Fibroblast of the aortic adventitia (primary cell): ENCODE data around the gene CA12. TPM values are rescaled to one million over a fixed set of nuclear protein-coding genes. Genes with fewer than 3 reads are reported as not detected.

Source experiments
- DNase-seq: peaks from one replicate; pipeline ENCODE4 v3.0.0-alpha.2; 2010; ENCODE audit warnings: low read depth
- H3K4me3 ChIP-seq: 2 replicates; pipeline ENCODE4 v1.5.1; 2011; ENCODE audit warnings: low read depth, mild to moderate bottlenecking, control low read depth, low read length, moderate library complexity
- CTCF ChIP-seq: IDR thresholded peaks from 2 replicates; pipeline ENCODE4 v1.5.1; 2011; ENCODE audit warnings: mild to moderate bottlenecking, low read length, control low read depth, inconsistent platforms; ENCODE audit not compliant: insufficient read depth
- total RNA-seq: library from RNA; depleted of rRNA; stranded (reverse); fragments of >200 nt; gene quantifications from 2 replicates; pipeline ENCODE4 v1.2.3, GENCODE V29; 2012; ENCODE audit warnings: low replicate concordance

The CA12 gene
- total RNA-seq, 1 donor: 174 TPM

GRCh38 chr15:63366451-63366850 lies 15.2 kb downstream of the CA12 start:
- DNase-seq: peak; percentile 83
- no peak overlapping the region for H3K4me3 ChIP-seq
- no peak for TF ChIP-seq CTCF

- DNase-seq: no peak
- H3K4me3 ChIP-seq: no peak overlapping the region
- TF ChIP-seq CTCF: no peak
Observed at GRCh38 chr15:63365273-63365680, 16.4 kb downstream of the CA12 start.

DNA sequence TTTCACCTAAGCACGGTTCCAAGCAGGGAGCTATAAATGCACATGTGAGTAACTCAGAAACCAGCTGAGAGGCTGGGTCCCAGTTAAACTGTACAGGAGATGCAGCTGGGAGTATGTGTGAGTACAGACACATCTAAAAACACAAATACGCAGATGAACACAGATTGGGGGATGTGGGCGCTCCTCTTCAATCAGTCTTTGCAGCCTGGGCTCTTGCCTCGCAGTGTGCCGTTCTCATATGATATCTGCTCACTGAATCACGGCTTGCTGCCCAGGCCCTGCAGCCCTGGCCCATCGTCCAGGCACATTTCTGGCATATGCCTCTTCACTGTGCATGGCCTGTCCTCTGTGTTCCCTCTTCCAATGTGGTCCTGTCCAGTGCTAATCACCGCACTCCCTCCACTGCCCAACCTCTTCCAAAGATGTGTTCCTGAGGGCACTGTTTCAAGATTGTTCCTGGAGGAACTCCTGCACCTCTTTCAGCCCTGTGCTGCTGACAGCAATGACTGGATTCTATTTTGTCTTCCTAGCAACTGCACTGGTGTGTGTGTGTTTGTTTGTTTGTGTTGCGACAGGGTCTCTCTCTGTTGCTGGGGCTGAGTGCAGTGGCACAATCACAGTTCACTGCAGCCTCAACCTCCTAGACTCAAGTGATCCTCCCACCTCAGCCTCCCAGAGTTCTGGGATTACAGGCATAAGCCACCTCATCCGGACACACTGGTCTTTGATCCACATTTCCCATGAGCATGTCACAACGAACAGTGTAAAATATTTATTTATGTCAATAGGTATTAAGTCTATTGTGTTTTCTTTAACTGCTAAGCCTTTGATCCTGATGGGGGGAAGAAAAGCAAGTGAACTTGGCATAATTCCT lies 17.0 kb downstream of the CA12 start:
- no peak overlapping the region for H3K4me3 ChIP-seq
- no peak for DNase-seq
- TF ChIP-seq CTCF: no peak

DNA sequence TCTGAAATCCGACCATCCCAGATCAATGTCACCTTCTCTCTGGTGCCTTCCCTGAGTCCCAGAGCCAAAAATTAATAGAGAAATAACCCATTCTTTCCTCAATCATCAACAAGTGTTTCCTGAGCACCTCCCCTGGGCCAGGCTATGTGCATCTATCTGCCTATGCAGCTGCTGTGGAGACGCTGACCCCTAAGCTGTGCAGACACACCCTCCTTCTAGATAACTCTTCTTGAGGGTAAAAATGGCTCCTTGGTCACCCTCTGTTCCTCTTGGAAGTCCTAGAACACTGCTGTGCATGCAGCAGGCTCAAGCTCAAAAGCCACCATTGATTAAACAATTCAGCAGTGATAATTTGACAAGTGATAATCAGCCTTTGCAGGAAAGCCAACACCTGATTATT lies 18.4 kb downstream of the CA12 start:
- DNase-seq: no peak
- no peak overlapping the region for H3K4me3 ChIP-seq
- TF ChIP-seq CTCF: no peak

DNA sequence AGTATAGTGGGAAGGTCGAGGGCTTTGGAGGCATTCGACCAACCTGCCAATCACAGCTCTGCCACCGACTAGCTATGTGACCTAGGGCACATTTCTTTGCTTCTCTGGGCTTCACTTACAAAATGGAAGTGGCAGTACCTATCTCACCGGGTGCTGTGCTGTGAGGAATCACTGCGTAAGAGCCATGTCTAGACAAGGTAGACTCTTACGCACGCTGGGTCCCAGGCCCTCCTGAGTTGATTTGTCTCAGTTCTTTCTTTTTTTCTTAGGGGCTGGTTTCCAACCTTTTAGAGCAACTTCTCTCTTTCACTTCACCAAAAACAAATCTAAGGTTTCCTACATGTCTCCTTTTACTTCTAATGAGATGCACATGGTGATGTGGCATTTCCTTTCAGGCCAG lies 18.8 kb downstream of the CA12 start:
- DNase-seq: no peak
- TF ChIP-seq CTCF: no peak
- H3K4me3 ChIP-seq: no peak overlapping the region

GRCh38 chr15:63362196-63362595 lies 19.4 kb downstream of the CA12 start:
- no peak overlapping the region for H3K4me3 ChIP-seq
- peak; percentile 51 for DNase-seq
- no peak for TF ChIP-seq CTCF
